CD14-positive monocyte (primary cell): ENCODE data around the gene GAGE1. TPM values are rescaled to one million over a fixed set of nuclear protein-coding genes. Genes with fewer than 3 reads are reported as not detected.
A peak's percentile ranks its signal among the peaks of the same experiment; 100 is the strongest.

Experiments used
- DNase-seq, 3 donors: peaks; one replicate each; pipeline ENCODE4 v3.0.0-alpha.2; 2011 to 2022
- H2AFZ ChIP-seq: 2 replicates; pipeline ENCODE4 v1.6.0; 2012; ENCODE audit warnings: mild to moderate bottlenecking, low read depth, low read length, inconsistent platforms; ENCODE audit not compliant: insufficient read depth, poor library complexity, severe bottlenecking
- H3K27ac ChIP-seq, 2 donors: 1 replicate in 1 of 2; 2 replicates in 1 of 2; pipeline ENCODE4 v1.5.1; 2012 to 2013; ENCODE audit warnings: low read length in 2 of 2, control low read depth in 1 of 2, inconsistent platforms in 1 of 2, low read depth in 1 of 2, mild to moderate bottlenecking in 1 of 2
- H3K27me3 ChIP-seq, 2 donors: one replicate each; pipeline versions ENCODE4 v1.6.0 to v1.6.1; 2011 to 2013; ENCODE audit warnings: low read length in 2 of 2; ENCODE audit not compliant: control insufficient read depth in 2 of 2, insufficient read depth in 2 of 2
- H3K36me3 ChIP-seq, 2 donors: replicated peaks in 1 of 2; 1 replicate in 1 of 2; 2 replicates in 1 of 2; pipeline versions ENCODE4 v1.5.1 to v1.6.1; 2012 to 2013; ENCODE audit warnings: low read length in 2 of 2, control low read depth in 1 of 2, inconsistent platforms in 1 of 2, mild to moderate bottlenecking in 1 of 2; ENCODE audit not compliant: insufficient read depth in 2 of 2, control insufficient read depth in 1 of 2
- H3K4me1 ChIP-seq, 2 donors: 1 replicate in 1 of 2; 2 replicates in 1 of 2; pipeline versions ENCODE4 v1.5.1 to v1.6.1; 2012 to 2013; ENCODE audit warnings: low read length in 2 of 2, control low read depth in 1 of 2, inconsistent platforms in 1 of 2, mild to moderate bottlenecking in 1 of 2, moderate library complexity in 1 of 2; ENCODE audit not compliant: insufficient read depth in 2 of 2, control insufficient read depth in 1 of 2
- H3K4me2 ChIP-seq: replicated peaks from 2 replicates; pipeline ENCODE3; 2012; ENCODE audit warnings: low read length, moderate library complexity, mild to moderate bottlenecking; ENCODE audit not compliant: poor library complexity, severe bottlenecking; ENCODE audit errors: extremely low read depth
- H3K4me3 ChIP-seq, 3 experiments: fragments of 200-600 bp in 1 of 3; sonication (generic) in 1 of 3; replicated peaks in 1 of 3; 1 replicate in 2 of 3; 2 replicates in 1 of 3; pipeline ENCODE4 v1.5.1; 2011 to 2013; ENCODE audit warnings: low read length in 3 of 3, mild to moderate bottlenecking in 3 of 3, control low read depth in 2 of 3, low read depth in 2 of 3, inconsistent platforms in 1 of 3, moderate library complexity in 1 of 3
- H3K79me2 ChIP-seq: 2 replicates; pipeline ENCODE4 v1.6.0; 2012; ENCODE audit warnings: mild to moderate bottlenecking, control low read depth, inconsistent platforms, low read length, moderate library complexity; ENCODE audit not compliant: insufficient read depth
- H3K9ac ChIP-seq: 2 replicates; pipeline ENCODE4 v1.6.0; 2017; ENCODE audit warnings: low read length, mild to moderate bottlenecking; ENCODE audit not compliant: insufficient read depth, poor library complexity, severe bottlenecking
- H3K9me3 ChIP-seq, 2 donors: replicated peaks in 1 of 2; 1 replicate in 1 of 2; 2 replicates in 1 of 2; pipeline versions ENCODE4 v1.5.1 to v1.6.1; 2012 to 2013; ENCODE audit warnings: low read length in 2 of 2, control low read depth in 1 of 2; ENCODE audit not compliant: control insufficient read depth in 1 of 2, insufficient read depth in 1 of 2
- H4K20me1 ChIP-seq: 2 replicates; pipeline ENCODE4 v1.6.0; 2012; ENCODE audit warnings: mild to moderate bottlenecking, low read length, control low read depth, moderate library complexity; ENCODE audit not compliant: insufficient read depth
- H3K27ac Mint-ChIP-seq, 7 donors: one replicate each; pipeline ENCODE4 v1.8.0; 2020; ENCODE audit warnings: mild to moderate bottlenecking in 7 of 7, mixed read lengths in 7 of 7, moderate library complexity in 6 of 7, inconsistent platforms in 2 of 7
- H3K27me3 Mint-ChIP-seq, 3 donors: one replicate each; pipeline ENCODE4 v1.8.0; 2021 to 2022; ENCODE audit warnings: low read depth in 3 of 3, mild to moderate bottlenecking in 3 of 3, mixed read lengths in 3 of 3, moderate library complexity in 3 of 3, inconsistent platforms in 1 of 3
- H3K36me3 Mint-ChIP-seq, 2 donors: one replicate each; pipeline ENCODE4 v1.8.0; 2020; ENCODE audit warnings: mixed read lengths in 2 of 2, inconsistent platforms in 1 of 2, mild to moderate bottlenecking in 1 of 2
- H3K4me1 Mint-ChIP-seq: one replicate; pipeline ENCODE4 v1.8.0; 2020; ENCODE audit warnings: mild to moderate bottlenecking, mixed read lengths
- H3K4me3 Mint-ChIP-seq, 2 donors: one replicate each; pipeline ENCODE4 v1.8.0; 2020; ENCODE audit warnings: mild to moderate bottlenecking in 2 of 2, mixed read lengths in 2 of 2, moderate library complexity in 1 of 2
- H3K9me3 Mint-ChIP-seq, 7 donors: one replicate each; pipeline ENCODE4 v1.8.0; 2020 to 2022; ENCODE audit warnings: mixed read lengths in 7 of 7, mild to moderate bottlenecking in 6 of 7, moderate library complexity in 6 of 7, inconsistent platforms in 2 of 7
- CTCF ChIP-seq: fragments of 200-600 bp; IDR thresholded peaks from one replicate; pipeline ENCODE4 v1.8.0; 2022; ENCODE audit warnings: antibody characterized with exemption, mild to moderate bottlenecking
- WGBS: methylation state at CpG from one replicate; pipeline ENCODE4 v1.1.5; 2013; ENCODE audit warnings: missing lambda C conversion rate; ENCODE audit not compliant: insufficient coverage; 5-methylcytosine and 5-hydroxymethylcytosine counted together
- intact Hi-C, 2 donors: fragments of 100-400 bp; cut with micrococcal nuclease; formaldehyde crosslinking; loops; one replicate each; pipeline versions ENCODE4 v1.15.0 to v1.15.1; 2023
- polyA plus RNA-seq, 3 donors: library from polyadenylated mRNA; depleted of rRNA in 1 of 3; unstranded in 2 of 3; stranded (reverse) in 1 of 3; fragments of 300-500 nt in 2 of 3; fragments of >200 nt in 1 of 3; fragmentation: Illumina TruSeq in 2 of 3; gene quantifications; 1 replicate in 2 of 3; 2 replicates in 1 of 3; pipeline ENCODE4 v1.2.3, GENCODE V29; 2012 to 2021

Gene GAGE1
- polyA plus RNA-seq, 3 donors: not detected

- intact Hi-C loops: no loop called here
Measured at GRCh38 chrX:49618574-49618973, 19.8 kb downstream of the GAGE1 start.

GRCh38 chrX:49627086-49627777 lies 28.4 kb downstream of the GAGE1 start:
- Histone ChIP-seq H3K27me3 (no peaks in the 10 kb centered on the region), H4K20me1 (no peaks in the 10 kb centered on the region), H2AFZ (no peak overlapping the region), H3K79me2 (no peaks in the 10 kb centered on the region), H3K4me3 (peak overlapping the region in 1 of 3 experiments; percentile 30), H3K4me1 (no peaks in the 10 kb centered on the region), H3K9me3 (peaks cover 20 to 22% of the 10 kb centered on the region in 2 donors), H3K36me3 (no peaks in the 10 kb centered on the region), H3K4me2 (no peak overlapping the region), H3K27ac (no peak overlapping the region), H3K9ac (no peak overlapping the region)
- H3K9me3 Mint-ChIP-seq: peaks cover 9 to 39% (median 31%) of the 10 kb centered on the region in 7 donors
- peak; percentile 51 for TF ChIP-seq CTCF
- H3K4me3 Mint-ChIP-seq: peak overlapping the region; percentile 60 to 62
- peaks cover 10% of the 10 kb centered on the region for H3K4me1 Mint-ChIP-seq
- WGBS: 81% methylated on average over 18 of the region's 33 CpGs
- intact Hi-C loops: no loop called here
- H3K36me3 Mint-ChIP-seq: no peaks in the 10 kb centered on the region
- no peak for DNase-seq
- H3K27ac Mint-ChIP-seq: no peak overlapping the region
- H3K27me3 Mint-ChIP-seq: peaks cover 0 to 2% (median 2%) of the 10 kb centered on the region in 3 donors

More at GRCh38 chrX:49618574-49618973, 19.8 kb downstream of the GAGE1 start:
- H3K4me3 ChIP-seq: no peak overlapping the region
- H3K9me3 ChIP-seq: no peaks in the 10 kb centered on the region
- no peak for TF ChIP-seq CTCF
- 100% methylated on average over 1 of the region's 2 CpGs for WGBS
- H3K4me1 Mint-ChIP-seq: no peaks in the 10 kb centered on the region
- H3K36me3 Mint-ChIP-seq: no peaks in the 10 kb centered on the region
- no peak overlapping the region for H3K4me2 ChIP-seq
- no peak for DNase-seq
- no peaks in the 10 kb centered on the region for H3K36me3 ChIP-seq
- no peak overlapping the region for H3K27ac Mint-ChIP-seq
- no peaks in the 10 kb centered on the region for H3K27me3 ChIP-seq
- no peaks in the 10 kb centered on the region for H3K79me2 ChIP-seq
- H4K20me1 ChIP-seq: no peaks in the 10 kb centered on the region
- no peak overlapping the region for H3K9ac ChIP-seq
- peaks cover 1 to 4% (median 3%) of the 10 kb centered on the region in 3 donors for H3K27me3 Mint-ChIP-seq
- H3K27ac ChIP-seq: no peak overlapping the region
- no peak overlapping the region for H2AFZ ChIP-seq
- no peak overlapping the region for H3K4me3 Mint-ChIP-seq
- no peaks in the 10 kb centered on the region for H3K4me1 ChIP-seq
- H3K9me3 Mint-ChIP-seq: peaks cover 0 to 4% (median 3%) of the 10 kb centered on the region in 7 donors
